PC-9 (cell line): ENCODE data around the gene MAP2K2. TPM values are rescaled to one million over a fixed set of nuclear protein-coding genes. Genes with fewer than 3 reads are reported as not detected.
"Not testable (repeated sequence)": the region's sequence is repeated elsewhere in the genome, so short reads cannot be mapped to it uniquely, and the experiment has no call there.

Source experiments
- BruUV-seq: library from RNA; stranded (reverse); fragments of 400-500 nt; replicated peaks from 2 replicates; lab custom pipeline; 2021; lab: Mats Ljungman, UMichigan
- CTCF ChIA-PET: fragments of 300-600 bp; sonication (Branson Sonifier 250); formaldehyde crosslinking; loops from one replicate; lab custom pipeline; 2022; ENCODE audit warnings: antibody characterized with exemption; lab: Charles Lee
- POLR2A ChIA-PET: fragments of 300-600 bp; sonication (Branson Sonifier 250); formaldehyde crosslinking; loops from one replicate; lab custom pipeline; 2022; ENCODE audit warnings: antibody characterized with exemption; ENCODE audit not compliant: unreplicated experiment; lab: Charles Lee
- DNase-seq, 2 experiments: peaks; one replicate each; pipeline versions ENCODE4 v3.0.0 to v3.0.0-alpha.2; 2015 to 2022; ENCODE audit warnings: mixed read lengths in 1 of 2
- H2AFZ ChIP-seq: fragments of 200-600 bp; sonication (generic); 2 replicates; pipeline ENCODE4 v1.8.1; 2017; ENCODE audit warnings: antibody characterized with exemption
- H3F3A ChIP-seq: fragments of 200-600 bp; sonication (generic); 2 replicates; pipeline ENCODE4 v1.8.1; 2017; ENCODE audit warnings: antibody characterized with exemption, mild to moderate bottlenecking, low read depth; ENCODE audit not compliant: insufficient read depth
- H3K27ac ChIP-seq: fragments of 200-600 bp; sonication (generic); 2 replicates; pipeline ENCODE4 v1.6.1; 2016; ENCODE audit warnings: mixed run types
- H3K27me3 ChIP-seq: fragments of 200-600 bp; sonication (generic); 2 replicates; pipeline ENCODE4 v1.6.1; 2016; ENCODE audit warnings: low read depth, mixed run types; ENCODE audit not compliant: insufficient read depth
- H3K36me3 ChIP-seq: fragments of 200-600 bp; sonication (generic); 2 replicates; pipeline ENCODE4 v1.6.1; 2016; ENCODE audit warnings: low read depth, mixed run types
- H3K4me1 ChIP-seq: fragments of 200-600 bp; sonication (generic); replicated peaks from 2 replicates; pipeline ENCODE4 v1.6.1; 2016; ENCODE audit warnings: mixed run types; ENCODE audit not compliant: insufficient read depth
- H3K4me2 ChIP-seq: fragments of 200-600 bp; sonication (generic); 2 replicates; pipeline ENCODE4 v1.6.1; 2017; ENCODE audit warnings: mixed run types
- H3K4me3 ChIP-seq: fragments of 200-600 bp; sonication (generic); 2 replicates; pipeline ENCODE4 v1.6.1; 2016; ENCODE audit warnings: mixed run types
- H3K79me2 ChIP-seq: fragments of 200-600 bp; sonication (generic); 2 replicates; pipeline ENCODE4 v1.6.1; 2017; ENCODE audit warnings: low read depth, mixed run types
- H3K9me2 ChIP-seq: fragments of 200-600 bp; sonication (generic); 2 replicates; pipeline ENCODE4 v1.8.1; 2017; ENCODE audit warnings: mild to moderate bottlenecking; ENCODE audit not compliant: insufficient read depth
- H3K9me3 ChIP-seq: fragments of 200-600 bp; sonication (generic); 2 replicates; pipeline ENCODE4 v1.8.1; 2016; ENCODE audit warnings: low read depth; ENCODE audit not compliant: insufficient read depth
- H4K20me1 ChIP-seq: fragments of 200-600 bp; sonication (generic); 2 replicates; pipeline ENCODE4 v1.8.1; 2017; ENCODE audit not compliant: insufficient read depth
- CTCF ChIP-seq: fragments of 200-600 bp; sonication (generic); conservative IDR thresholded peaks from 2 replicates; pipeline ENCODE4 v1.6.1; 2017; ENCODE audit warnings: mixed run types, antibody characterized with exemption, mild to moderate bottlenecking, moderate library complexity
- EZH2 ChIP-seq: fragments of 200-600 bp; sonication (generic); IDR thresholded peaks from 2 replicates; pipeline ENCODE4 v1.8.0; 2017; ENCODE audit warnings: antibody characterized with exemption, low read depth
- intact Hi-C: fragments of 100-400 bp; cut with micrococcal nuclease; formaldehyde crosslinking; loops from one replicate; pipeline ENCODE4 v1.10.0; 2022; ENCODE audit not compliant: unreplicated experiment
- total RNA-seq: library from RNA; stranded (reverse); gene quantifications from 2 replicates; pipeline ENCODE4 v1.2.3, GENCODE V29; 2021

MAP2K2 gene
- total RNA-seq, 1 experiment from 2014 or later = 160 TPM

DNA sequence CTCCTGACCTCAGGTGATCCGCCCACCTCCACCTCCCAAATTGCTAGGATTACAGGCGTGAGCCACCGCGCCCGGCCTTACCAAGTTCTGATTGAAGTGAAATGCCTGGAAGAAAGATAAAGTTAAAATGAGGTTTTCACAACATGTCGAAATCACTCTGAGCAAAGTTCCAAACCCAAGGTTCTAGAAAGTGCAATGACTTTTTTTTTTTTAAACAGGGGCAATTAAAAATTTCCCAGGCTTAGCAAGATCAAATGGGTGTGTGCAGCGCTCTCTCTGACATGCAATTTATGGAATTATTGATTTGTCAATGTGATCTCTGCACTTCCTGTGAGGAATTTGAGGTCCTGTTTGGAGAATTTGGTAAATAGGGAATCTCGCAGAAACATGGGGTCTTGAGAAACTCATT is 12.8 kb upstream of the MAP2K2 start:
- Histone ChIP-seq H3K4me2 (no peak overlapping the region), H3K4me1 (peaks cover 9% of the 10 kb centered on the region; the same call in 1 of the 2 replicates), H3K36me3 (no peaks in the 10 kb centered on the region), H3K27ac (no peak overlapping the region), H3K9me3 (no peaks in the 10 kb centered on the region), H4K20me1 (no peaks in the 10 kb centered on the region), H3K9me2 (no peaks in the 10 kb centered on the region), H3F3A (peaks cover 18% of the 10 kb centered on the region), H3K4me3 (no peak overlapping the region), H3K79me2 (no peaks in the 10 kb centered on the region), H3K27me3 (no peaks in the 10 kb centered on the region), H2AFZ (no peak overlapping the region)
- no peak for TF ChIP-seq CTCF
- no peak for TF ChIP-seq EZH2
- ChIA-PET POLR2A (no interaction called here), CTCF (no interaction called here)
- no TSS peak for BruUV-seq
- intact Hi-C loops = loop anchor here (5.0 kb wide), 1 partner anchor 149 kb away; the partner anchor contains the start of gene EEF2
- DNase-seq = no peak

DNA sequence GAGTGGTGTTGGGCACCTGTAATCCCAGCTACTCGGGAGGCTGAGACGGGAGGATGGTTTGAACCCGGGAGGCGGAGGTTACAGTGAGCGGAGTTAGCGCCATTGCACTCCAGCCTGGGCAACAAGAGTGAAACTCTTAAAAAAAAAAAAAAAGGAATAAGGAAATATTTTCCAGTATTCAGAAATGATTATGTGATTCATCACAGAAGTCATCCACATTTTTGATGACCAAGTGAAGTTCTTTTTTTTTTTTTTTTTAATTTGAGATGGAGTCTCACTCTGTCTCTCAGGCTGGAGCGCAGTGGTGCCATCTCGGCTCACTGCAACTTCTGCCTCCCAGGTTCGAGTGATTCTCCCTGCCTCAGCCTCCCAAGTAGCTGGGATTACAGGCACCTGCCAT is 11.5 kb upstream of the MAP2K2 start:
- POLR2A ChIA-PET, H3K9me2 ChIP-seq, DNase-seq, BruUV-seq, H3K4me3 ChIP-seq, H3K27ac ChIP-seq, H3K9me3 ChIP-seq, H2AFZ ChIP-seq, H4K20me1 ChIP-seq, H3K36me3 ChIP-seq, H3K27me3 ChIP-seq, CTCF ChIA-PET, H3K79me2 ChIP-seq, H3K4me2 ChIP-seq: not testable (repeated sequence)
- intact Hi-C loops = loop anchor here (5.0 kb wide), 1 partner anchor 148 kb away; the partner anchor contains the start of gene EEF2
- Histone ChIP-seq H3F3A (peaks cover 28% of the 10 kb centered on the region), H3K4me1 (peaks cover 21% of the 10 kb centered on the region)

GRCh38 chr19:4134351-4134750 is 10.4 kb upstream of the MAP2K2 start:
- H3K27ac ChIP-seq = no peak overlapping the region
- no peak overlapping the region for H2AFZ ChIP-seq
- H3K9me2 ChIP-seq = no peaks in the 10 kb centered on the region
- peaks cover 29% of the 10 kb centered on the region for H3F3A ChIP-seq
- H3K36me3 ChIP-seq = no peaks in the 10 kb centered on the region
- no peaks in the 10 kb centered on the region for H3K9me3 ChIP-seq
- CTCF ChIA-PET = interaction anchor here (0.5 to 0.6 kb wide), 2 partner anchors 266 to 1038 kb away, joined by 3 to 4 read pairs; no protein-coding TSS in a partner anchor
- H3K27me3 ChIP-seq = no peaks in the 10 kb centered on the region
- H3K79me2 ChIP-seq = no peaks in the 10 kb centered on the region
- no TSS peak for BruUV-seq
- no peak for DNase-seq
- intact Hi-C loops = no loop called here
- no peak for TF ChIP-seq CTCF
- no peak for TF ChIP-seq EZH2
- POLR2A ChIA-PET = no interaction called here
- H3K4me2 ChIP-seq = no peak overlapping the region
- no peak overlapping the region for H3K4me3 ChIP-seq
- no peaks in the 10 kb centered on the region for H4K20me1 ChIP-seq
- H3K4me1 ChIP-seq = peaks cover 25% of the 10 kb centered on the region
